A549 (cell line): ENCODE measurements around the gene C10orf90. TPM values are rescaled to one million over a fixed set of nuclear protein-coding genes. Genes with fewer than 3 reads are reported as not detected.

Experiments used
- EHF ChIP-seq: fragments of 250-450 bp; sonication (Bioruptor Pico); IDR thresholded peaks from 2 replicates; pipeline ENCODE4 v1.5.0; 2020; ENCODE audit warnings: mild to moderate bottlenecking
- EHMT2 ChIP-seq: fragments of 200-600 bp; sonication (generic); IDR thresholded peaks from 2 replicates; pipeline ENCODE4 v1.6.1; 2016; ENCODE audit warnings: antibody characterized with exemption, low read depth, mild to moderate bottlenecking, moderate library complexity
- FOSL2 ChIP-seq, 2 experiments: fragments of 450-650 bp in 1 of 2; fragments of >200 bp in 1 of 2; sonication (Bioruptor Twin) in 1 of 2; formaldehyde crosslinking; IDR thresholded peaks; 2 replicates each; pipeline versions ENCODE4 v1.5.0 to v1.6.1; 2016 to 2020; ENCODE audit warnings: mild to moderate bottlenecking in 1 of 2, moderate library complexity in 1 of 2
- HDAC2 ChIP-seq: fragments of 200-600 bp; sonication (generic); IDR thresholded peaks from 2 replicates; pipeline ENCODE4 v1.6.1; 2016
- HOXA7 ChIP-seq: fragments of 250-450 bp; sonication (Bioruptor Pico); IDR thresholded peaks from 2 replicates; pipeline ENCODE4 v1.5.0; 2020; ENCODE audit warnings: mild to moderate bottlenecking, moderate library complexity
- HOXB13 ChIP-seq: fragments of 250-450 bp; sonication (Bioruptor Pico); IDR thresholded peaks from 2 replicates; pipeline ENCODE4 v1.5.0; 2020; ENCODE audit warnings: low read depth, mild to moderate bottlenecking, moderate library complexity
- HOXB5 ChIP-seq: fragments of 250-450 bp; sonication (Bioruptor Pico); IDR thresholded peaks from 2 replicates; pipeline ENCODE4 v1.5.0; 2020; ENCODE audit warnings: mild to moderate bottlenecking, moderate library complexity
- JUN ChIP-seq, 2 experiments: fragments of >200 bp; sonication (Bioruptor Twin); formaldehyde crosslinking; IDR thresholded peaks; 2 replicates in 1 of 2; 3 replicates in 1 of 2; pipeline ENCODE4 v1.6.1; 2016 to 2017
- MAFK ChIP-seq: fragments of 450-650 bp; IDR thresholded peaks from 2 replicates; pipeline ENCODE4 v1.6.1; 2014; ENCODE audit not compliant: partially characterized antibody
- NFE2L2 ChIP-seq: fragments of 150-350 bp; conservative IDR thresholded peaks from 2 replicates; pipeline ENCODE4 v1.6.1; 2014; ENCODE audit warnings: low read length
- NPAS2 ChIP-seq: fragments of 250-450 bp; sonication (Bioruptor Pico); IDR thresholded peaks from 2 replicates; pipeline ENCODE4 v1.8.0; 2022; ENCODE audit warnings: mild to moderate bottlenecking, moderate library complexity, borderline replicate concordance
- POLR2AphosphoS2 ChIP-seq: conservative IDR thresholded peaks from 2 replicates; pipeline ENCODE4 v1.6.1; 2012; ENCODE audit warnings: low read length, improper control_type of control experiment, inconsistent platforms
- RAD21 ChIP-seq, 2 experiments: fragments of >200 bp in 1 of 2; sonication (Bioruptor Twin) in 1 of 2; formaldehyde crosslinking in 1 of 2; IDR thresholded peaks in 1 of 2; conservative IDR thresholded peaks in 1 of 2; 2 replicates in 1 of 2; 3 replicates in 1 of 2; pipeline ENCODE4 v1.6.1; 2012 to 2018; ENCODE audit warnings: inconsistent platforms in 1 of 2
- RNF2 ChIP-seq: fragments of 200-600 bp; sonication (generic); IDR thresholded peaks from 2 replicates; pipeline ENCODE4 v1.6.1; 2016; ENCODE audit warnings: low read depth, mild to moderate bottlenecking, antibody characterized with exemption, moderate library complexity, borderline replicate concordance
- SREBF2 ChIP-seq: fragments of 450-650 bp; IDR thresholded peaks from 2 replicates; pipeline ENCODE4 v1.6.1; 2014; ENCODE audit warnings: mild to moderate bottlenecking, moderate library complexity
- TFCP2L1 ChIP-seq: fragments of 250-450 bp; sonication (Bioruptor Pico); IDR thresholded peaks from 2 replicates; pipeline ENCODE4 v1.5.0; 2021; ENCODE audit warnings: mild to moderate bottlenecking
- ZNF302 ChIP-seq: fragments of 250-450 bp; sonication (Bioruptor Pico); IDR thresholded peaks from 2 replicates; pipeline ENCODE4 v1.9.0; 2021; ENCODE audit warnings: inconsistent platforms, mild to moderate bottlenecking, moderate library complexity
- ZSCAN20 ChIP-seq: fragments of 250-450 bp; sonication (Bioruptor Pico); IDR thresholded peaks from 2 replicates; pipeline ENCODE4 v1.8.0; 2022; ENCODE audit warnings: mild to moderate bottlenecking, moderate library complexity
- polyA plus RNA-seq, 4 experiments: library from polyadenylated mRNA; depleted of rRNA in 3 of 4; stranded (reverse); fragments of >200 nt; fragmentation: RNase III in 1 of 4; extraction: RNeasy Plus Mini Kit Qiagen cat#74134 plus additional on column Dnase treatment in 1 of 4; gene quantifications; 2 replicates in 3 of 4; 3 replicates in 1 of 4; pipeline ENCODE4 v1.2.3, GENCODE V29; 2011 to 2017
- TF ChIP-seq, protein P1 (sequence below): fragments of 450-650 bp; IDR thresholded peaks from 2 replicates; pipeline ENCODE4 v1.6.1; 2014; ENCODE audit warnings: antibody characterized with exemption
- TF ChIP-seq, protein P2 (sequence below): IDR thresholded peaks from 2 replicates; pipeline ENCODE4 v1.6.1; 2012
- TF ChIP-seq, protein P3 (sequence below): fragments of >200 bp; sonication (Bioruptor Twin); formaldehyde crosslinking; IDR thresholded peaks from 2 replicates; pipeline ENCODE4 v1.6.1; 2016
- TF ChIP-seq, protein P4 (sequence below): fragments of 250-450 bp; sonication (Bioruptor Pico); IDR thresholded peaks from 2 replicates; pipeline ENCODE4 v1.5.0; 2020; ENCODE audit warnings: low read depth, mild to moderate bottlenecking, moderate library complexity
- TF ChIP-seq, protein P5 (sequence below): fragments of >200 bp; sonication (Bioruptor Twin); formaldehyde crosslinking; IDR thresholded peaks from 3 replicates; pipeline ENCODE4 v1.5.1; 2016

Gene C10orf90
- polyA plus RNA-seq, 2 of the 4 experiments (the other 2 are of a cell fraction) = 0.70 to 2.0 TPM

DNA sequence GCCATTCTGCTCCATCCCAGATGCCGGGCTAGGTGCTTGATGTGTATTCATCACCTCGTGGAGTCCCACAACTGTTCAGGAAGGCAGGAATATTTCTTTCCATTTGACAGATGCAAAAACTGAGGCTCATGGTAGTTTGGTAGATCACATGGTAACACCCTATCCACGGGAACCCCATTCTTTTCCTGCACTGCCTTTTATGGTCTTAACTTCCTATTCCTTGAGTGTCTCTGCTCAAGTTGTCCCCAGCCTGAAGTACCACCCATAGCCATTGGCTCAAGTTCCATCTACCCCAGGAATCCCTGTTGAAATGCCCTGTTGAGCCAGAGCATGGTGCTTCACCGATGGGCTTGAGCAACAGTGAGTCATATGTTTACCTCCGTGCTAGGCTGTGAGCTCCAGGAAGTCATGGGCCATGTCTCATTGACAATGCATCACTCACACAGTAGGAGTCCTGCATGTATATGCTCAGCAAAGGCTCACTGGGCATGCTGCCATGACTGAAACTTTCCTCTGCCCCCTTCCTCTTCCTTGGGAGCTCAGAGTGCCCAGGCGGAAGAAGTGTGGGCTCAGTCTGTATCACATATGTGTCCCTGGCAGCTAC, 210.5 kb downstream of the C10orf90 start (continued):
- TF ChIP-seq, protein P1, sequence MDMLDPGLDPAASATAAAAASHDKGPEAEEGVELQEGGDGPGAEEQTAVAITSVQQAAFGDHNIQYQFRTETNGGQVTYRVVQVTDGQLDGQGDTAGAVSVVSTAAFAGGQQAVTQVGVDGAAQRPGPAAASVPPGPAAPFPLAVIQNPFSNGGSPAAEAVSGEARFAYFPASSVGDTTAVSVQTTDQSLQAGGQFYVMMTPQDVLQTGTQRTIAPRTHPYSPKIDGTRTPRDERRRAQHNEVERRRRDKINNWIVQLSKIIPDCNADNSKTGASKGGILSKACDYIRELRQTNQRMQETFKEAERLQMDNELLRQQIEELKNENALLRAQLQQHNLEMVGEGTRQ = no peak; the same call in 1 of the 2 replicates
- no peak for TF ChIP-seq EHF (CRISPR knock-in tag)
- peak; percentile 77 to 91; a peak in 3 of 5 replicates for TF ChIP-seq JUN (IDR thresholded peaks at IDR 0.05)
- peak; percentile 97 for TF ChIP-seq FOSL2 (IDR thresholded peaks at IDR 0.05)
- peak; percentile 98 for TF ChIP-seq FOSL2 (CRISPR knock-in tag; IDR thresholded peaks at IDR 0.05)
- TF ChIP-seq, protein P2, sequence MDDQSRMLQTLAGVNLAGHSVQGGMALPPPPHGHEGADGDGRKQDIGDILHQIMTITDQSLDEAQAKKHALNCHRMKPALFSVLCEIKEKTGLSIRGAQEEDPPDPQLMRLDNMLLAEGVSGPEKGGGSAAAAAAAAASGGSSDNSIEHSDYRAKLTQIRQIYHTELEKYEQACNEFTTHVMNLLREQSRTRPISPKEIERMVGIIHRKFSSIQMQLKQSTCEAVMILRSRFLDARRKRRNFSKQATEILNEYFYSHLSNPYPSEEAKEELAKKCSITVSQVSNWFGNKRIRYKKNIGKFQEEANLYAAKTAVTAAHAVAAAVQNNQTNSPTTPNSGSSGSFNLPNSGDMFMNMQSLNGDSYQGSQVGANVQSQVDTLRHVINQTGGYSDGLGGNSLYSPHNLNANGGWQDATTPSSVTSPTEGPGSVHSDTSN = peak; percentile 78
- no peak for TF ChIP-seq POLR2AphosphoS2
- TF ChIP-seq SREBF2 = no peak
- TF ChIP-seq NFE2L2 = no peak
- no peak for TF ChIP-seq ZNF302 (CRISPR knock-in tag)
- TF ChIP-seq HOXB5 (CRISPR knock-in tag) = peak; percentile 92
- TF ChIP-seq MAFK = no peak
- no peak for TF ChIP-seq EHMT2
- TF ChIP-seq HOXA7 = 0 out of 2 replicates have a peak, but pooled peaks have one; percentile 47
- 0 out of 2 replicates have a peak, but pooled peaks have one; percentile 13 for TF ChIP-seq HOXB13 (CRISPR knock-in tag)
- TF ChIP-seq, protein P3, sequence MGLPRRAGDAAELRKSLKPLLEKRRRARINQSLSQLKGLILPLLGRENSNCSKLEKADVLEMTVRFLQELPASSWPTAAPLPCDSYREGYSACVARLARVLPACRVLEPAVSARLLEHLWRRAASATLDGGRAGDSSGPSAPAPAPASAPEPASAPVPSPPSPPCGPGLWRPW = peak; percentile 82
- TF ChIP-seq NPAS2 (CRISPR knock-in tag) = no peak
- TF ChIP-seq, protein P4, sequence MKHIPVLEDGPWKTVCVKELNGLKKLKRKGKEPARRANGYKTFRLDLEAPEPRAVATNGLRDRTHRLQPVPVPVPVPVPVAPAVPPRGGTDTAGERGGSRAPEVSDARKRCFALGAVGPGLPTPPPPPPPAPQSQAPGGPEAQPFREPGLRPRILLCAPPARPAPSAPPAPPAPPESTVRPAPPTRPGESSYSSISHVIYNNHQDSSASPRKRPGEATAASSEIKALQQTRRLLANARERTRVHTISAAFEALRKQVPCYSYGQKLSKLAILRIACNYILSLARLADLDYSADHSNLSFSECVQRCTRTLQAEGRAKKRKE = 0 out of 2 replicates have a peak, but pooled peaks have one; percentile 6
- no peak for TF ChIP-seq TFCP2L1 (CRISPR knock-in tag)
- TF ChIP-seq ZSCAN20 (CRISPR knock-in tag) = peak; percentile 42; the same call in 1 of the 2 replicates
- TF ChIP-seq RAD21 (conservative IDR thresholded peaks at IDR 0.05 in 1 of 2, IDR thresholded peaks at IDR 0.05 in 1 of 2) = peak; percentile 33 to 42; a peak in 3 of 5 replicates
- TF ChIP-seq HDAC2 = peak; percentile 75; the same call in 1 of the 2 replicates
- TF ChIP-seq, protein P5, sequence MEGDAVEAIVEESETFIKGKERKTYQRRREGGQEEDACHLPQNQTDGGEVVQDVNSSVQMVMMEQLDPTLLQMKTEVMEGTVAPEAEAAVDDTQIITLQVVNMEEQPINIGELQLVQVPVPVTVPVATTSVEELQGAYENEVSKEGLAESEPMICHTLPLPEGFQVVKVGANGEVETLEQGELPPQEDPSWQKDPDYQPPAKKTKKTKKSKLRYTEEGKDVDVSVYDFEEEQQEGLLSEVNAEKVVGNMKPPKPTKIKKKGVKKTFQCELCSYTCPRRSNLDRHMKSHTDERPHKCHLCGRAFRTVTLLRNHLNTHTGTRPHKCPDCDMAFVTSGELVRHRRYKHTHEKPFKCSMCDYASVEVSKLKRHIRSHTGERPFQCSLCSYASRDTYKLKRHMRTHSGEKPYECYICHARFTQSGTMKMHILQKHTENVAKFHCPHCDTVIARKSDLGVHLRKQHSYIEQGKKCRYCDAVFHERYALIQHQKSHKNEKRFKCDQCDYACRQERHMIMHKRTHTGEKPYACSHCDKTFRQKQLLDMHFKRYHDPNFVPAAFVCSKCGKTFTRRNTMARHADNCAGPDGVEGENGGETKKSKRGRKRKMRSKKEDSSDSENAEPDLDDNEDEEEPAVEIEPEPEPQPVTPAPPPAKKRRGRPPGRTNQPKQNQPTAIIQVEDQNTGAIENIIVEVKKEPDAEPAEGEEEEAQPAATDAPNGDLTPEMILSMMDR = no peak
- no peak for TF ChIP-seq RNF2
